Stimulated activated CD4-positive, alpha-beta T cell treated with anti-CD3 and anti-CD28 coated beads, Interleukin-2, amount 100 ng/mL, for 4 hours (primary cell): ENCODE measurements around the gene SLC16A3.
"Not testable (repeated sequence)": the region's sequence is repeated elsewhere in the genome, so short reads cannot be mapped to it uniquely, and the experiment has no call there.

ENCODE experiments used
- DNase-seq: peaks from one replicate; pipeline ENCODE4 v3.0.0-alpha.2; 2020; ENCODE audit warnings: low read depth

Gene SLC16A3

GRCh38 chr17:82228842-82229697 lies at the start of gene SLC16A3:
Gene SLC16A3, plus strand, starts transcription at chr17:82229042. Its CDS starts 6,967 bp downstream, at chr17:82236009.
- DNase-seq = peak; percentile 60

GRCh38 chr17:82179412-82179811 lies 49.4 kb upstream of the SLC16A3 start:
- no peak for DNase-seq

- no peak for DNase-seq
Observed at GRCh38 chr17:82179946-82180475, 48.8 kb upstream of the SLC16A3 start.

GRCh38 chr17:82180776-82181528 lies 47.9 kb upstream of the SLC16A3 start:
- no peak for DNase-seq

- no peak for DNase-seq
Observed at GRCh38 chr17:82184761-82185160, 44.1 kb upstream of the SLC16A3 start.

- no peak for DNase-seq
Observed at GRCh38 chr17:82186221-82186620, 42.6 kb upstream of the SLC16A3 start.

GRCh38 chr17:82187500-82187899 lies 41.3 kb upstream of the SLC16A3 start:
- no peak for DNase-seq

- DNase-seq = no peak
Observed at GRCh38 chr17:82188001-82188961, 40.6 kb upstream of the SLC16A3 start.

- DNase-seq = not testable (repeated sequence)
Observed at GRCh38 chr17:82193050-82193449, 35.8 kb upstream of the SLC16A3 start.

- DNase-seq = no peak
Observed at GRCh38 chr17:82193520-82194220, 35.2 kb upstream of the SLC16A3 start.

- no peak for DNase-seq
Observed at GRCh38 chr17:82194765-82195164, 34.1 kb upstream of the SLC16A3 start.

- no peak for DNase-seq
Observed at GRCh38 chr17:82195675-82196672, 32.9 kb upstream of the SLC16A3 start.

GRCh38 chr17:82198092-82198491 lies 30.8 kb upstream of the SLC16A3 start:
- DNase-seq = no peak

- DNase-seq = no peak
Observed at GRCh38 chr17:82199496-82199895, 29.3 kb upstream of the SLC16A3 start.

- no peak for DNase-seq
Observed at GRCh38 chr17:82200135-82200534, 28.7 kb upstream of the SLC16A3 start.

- peak; percentile 38 for DNase-seq
Observed at GRCh38 chr17:82200743-82201497, 27.9 kb upstream of the SLC16A3 start.

- DNase-seq = no peak
Observed at GRCh38 chr17:82201498-82201910, 27.3 kb upstream of the SLC16A3 start.

GRCh38 chr17:82202981-82203380 lies 25.9 kb upstream of the SLC16A3 start:
- DNase-seq = peak; percentile 46

GRCh38 chr17:82203920-82204319 lies 24.9 kb upstream of the SLC16A3 start:
- no peak for DNase-seq
